ENCODE results near the gene PRSS3.
"Not testable (repeated sequence)": the region's sequence is repeated elsewhere in the genome, so short reads cannot be mapped to it uniquely, and the experiment has no call there.

Gene PRSS3

DNA sequence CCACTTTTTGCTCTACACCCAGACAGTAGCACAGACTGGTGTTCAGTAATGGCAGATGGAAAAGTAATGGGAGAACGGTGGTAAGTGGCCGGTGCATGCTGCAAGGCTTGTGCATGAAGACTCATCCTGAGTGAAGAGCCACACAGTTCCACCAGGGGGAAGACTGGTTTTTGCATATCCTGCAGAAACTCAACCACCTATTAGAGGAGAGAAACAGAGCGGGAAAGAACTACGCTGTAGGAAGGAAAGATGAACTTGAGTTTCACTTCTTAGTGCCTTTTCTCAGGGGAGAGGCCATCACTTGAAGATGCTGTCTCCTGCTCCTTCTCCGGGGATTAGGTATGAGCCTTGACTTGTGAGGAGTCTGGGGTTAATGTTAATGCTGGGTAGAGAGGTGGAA is 9.4 kb upstream of the PRSS3 start:
- in situ Hi-C loops (cut with MboI; ENCODE audit: low sequenced_read_pairs): no loop called here

DNA sequence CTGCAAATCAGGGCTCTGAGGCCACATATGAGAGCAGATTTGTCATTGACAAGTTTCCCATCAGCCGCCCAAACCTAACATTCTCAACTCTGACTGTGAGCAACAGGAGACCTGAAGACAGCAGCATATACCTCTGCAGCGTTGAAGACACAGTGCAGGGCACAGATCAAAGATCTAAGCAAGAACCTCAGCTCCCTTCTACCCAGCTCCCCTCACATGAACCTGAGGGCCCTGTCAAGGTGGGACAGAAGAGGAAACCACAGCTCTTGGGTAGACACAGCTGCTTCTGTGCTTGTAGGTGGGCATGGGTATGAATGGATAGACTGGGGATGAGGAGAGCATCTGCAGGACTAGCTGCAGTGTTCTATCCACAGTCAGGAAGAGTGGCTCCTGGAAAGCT is 8.7 kb upstream of the PRSS3 start:
- in situ Hi-C loops (cut with MboI; ENCODE audit: low sequenced_read_pairs): no loop called here

DNA sequence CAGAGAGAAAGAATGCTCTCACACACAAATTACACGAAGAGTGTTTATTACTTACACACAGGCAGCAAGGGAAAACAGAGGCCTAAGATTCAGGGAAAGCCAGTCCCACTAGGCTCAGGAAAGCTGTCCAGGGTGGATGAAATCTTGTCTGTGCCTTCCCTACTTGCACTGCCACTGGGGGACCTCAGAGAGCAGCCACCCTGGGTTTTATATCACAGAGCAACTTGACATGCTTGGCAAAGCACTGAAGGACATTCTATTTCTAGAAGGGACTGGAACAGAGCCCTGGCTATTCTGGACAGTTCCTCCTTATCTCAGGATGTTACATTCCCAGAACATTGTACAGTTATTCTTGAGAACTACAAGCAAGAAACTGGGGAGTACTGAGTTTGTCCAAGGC is 7.5 kb upstream of the PRSS3 start:
- in situ Hi-C loops (cut with MboI; ENCODE audit: low sequenced_read_pairs): no loop called here

DNA sequence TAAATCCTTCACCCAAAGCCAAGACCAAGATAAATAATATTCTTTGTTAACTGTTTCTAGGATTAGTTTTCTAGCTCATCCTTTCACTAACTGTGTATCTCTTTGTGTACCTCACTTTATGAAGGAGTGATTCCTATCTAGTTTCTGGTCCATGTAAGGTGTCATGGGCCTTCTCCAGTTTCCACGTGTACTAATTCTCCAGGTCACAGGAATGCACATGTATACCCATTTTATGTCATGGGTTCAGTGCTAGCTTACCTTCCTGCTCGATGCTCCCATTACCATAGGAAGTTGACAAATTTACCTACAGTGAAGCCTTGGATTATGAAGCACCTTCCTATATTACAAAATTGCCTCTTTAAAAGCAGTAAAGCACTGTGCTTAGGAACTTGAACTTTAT is 5.9 kb upstream of the PRSS3 start:
- in situ Hi-C loops (cut with MboI; ENCODE audit: low sequenced_read_pairs): not testable (repeated sequence)

DNA sequence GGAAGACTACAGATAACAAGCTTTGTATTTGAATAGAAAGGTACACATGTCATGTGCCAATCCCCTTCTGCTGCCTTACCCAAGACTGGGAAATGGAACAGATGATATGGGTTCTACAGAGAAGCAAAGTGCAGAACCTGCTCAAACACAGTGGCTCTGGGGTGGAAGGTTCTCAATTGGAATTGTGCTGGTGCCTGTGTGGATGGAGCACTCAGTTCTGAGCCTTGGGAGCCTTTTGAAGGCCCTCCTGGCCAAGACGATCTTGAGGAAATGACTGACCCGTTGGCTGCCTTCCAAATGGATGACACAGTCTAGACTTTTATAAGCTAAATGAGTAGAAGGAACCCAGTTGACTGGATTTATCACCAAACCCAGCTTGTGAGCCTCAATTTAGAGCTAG is 4.2 kb upstream of the PRSS3 start:
- in situ Hi-C loops (cut with MboI; ENCODE audit: low sequenced_read_pairs): loop anchor here (10.0 kb wide), 1 partner anchor 284 kb away; no protein-coding TSS in a partner anchor

DNA sequence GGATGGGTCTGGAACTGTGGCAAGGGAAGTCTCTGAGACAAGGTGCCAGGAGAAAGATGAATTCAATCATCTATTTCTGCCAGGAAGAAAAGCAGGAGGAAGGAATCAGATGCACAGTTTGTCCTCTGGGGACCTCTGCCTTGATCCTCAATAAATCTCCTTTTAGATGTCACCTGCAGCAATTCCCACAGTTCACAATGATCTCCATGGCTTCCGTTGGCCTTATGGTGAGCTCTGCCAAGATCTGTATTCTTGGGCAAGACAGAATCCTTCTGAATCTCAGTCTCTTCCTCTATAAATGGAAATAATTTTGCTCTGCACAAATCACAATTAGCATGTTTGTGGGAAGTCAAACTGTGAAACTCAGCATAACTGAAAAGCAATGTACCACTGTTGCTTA is 1.9 kb upstream of the PRSS3 start:
- in situ Hi-C loops (cut with MboI; ENCODE audit: low sequenced_read_pairs): loop anchor here (10.0 kb wide), 1 partner anchor 281 kb away; no protein-coding TSS in a partner anchor

DNA sequence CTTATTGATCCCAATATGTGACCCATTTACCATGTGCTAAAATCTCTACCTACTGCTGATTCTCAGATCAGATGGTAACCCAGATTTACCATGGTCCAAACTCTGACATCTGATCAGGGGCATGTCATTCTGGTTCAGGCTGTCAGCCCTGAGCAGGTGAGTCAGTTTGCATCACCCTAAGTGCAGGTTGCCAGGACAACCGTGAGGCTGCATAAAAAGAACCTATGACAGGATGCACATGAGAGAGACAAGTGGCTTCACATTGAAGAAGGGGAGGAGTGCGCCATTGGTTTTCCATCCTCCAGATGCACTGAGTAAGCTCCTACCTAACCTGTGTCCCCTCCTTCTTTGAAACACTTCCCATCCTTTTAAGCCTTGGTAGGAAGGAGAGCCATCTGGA is 801 bp upstream of the PRSS3 start:
- in situ Hi-C loops (cut with MboI; ENCODE audit: low sequenced_read_pairs): loop anchor here (10.0 kb wide), 1 partner anchor 280 kb away; no protein-coding TSS in a partner anchor

DNA sequence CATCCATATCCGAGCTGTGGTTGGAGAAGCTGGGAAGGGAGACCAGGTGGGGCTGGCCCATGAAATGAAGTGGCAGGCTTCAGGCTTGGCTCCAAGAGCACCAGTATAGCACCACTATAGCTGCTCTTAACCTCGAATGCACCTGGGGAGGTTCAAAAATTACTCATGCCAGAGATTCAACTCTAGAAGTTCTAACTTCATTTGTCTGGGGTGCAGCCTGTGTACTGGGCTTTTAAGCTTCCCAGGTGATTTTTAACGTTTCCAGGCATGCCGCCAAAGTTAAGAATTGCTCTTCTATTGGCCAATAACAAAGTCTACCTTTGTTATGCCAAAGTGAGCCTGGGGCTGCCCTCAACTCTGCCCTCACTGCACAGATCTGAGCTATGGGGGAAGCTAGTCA is 458 bp downstream of the PRSS3 start:
- in situ Hi-C loops (cut with MboI; ENCODE audit: low sequenced_read_pairs): loop anchor here (10.0 kb wide), 1 partner anchor 279 kb away; no protein-coding TSS in a partner anchor

DNA sequence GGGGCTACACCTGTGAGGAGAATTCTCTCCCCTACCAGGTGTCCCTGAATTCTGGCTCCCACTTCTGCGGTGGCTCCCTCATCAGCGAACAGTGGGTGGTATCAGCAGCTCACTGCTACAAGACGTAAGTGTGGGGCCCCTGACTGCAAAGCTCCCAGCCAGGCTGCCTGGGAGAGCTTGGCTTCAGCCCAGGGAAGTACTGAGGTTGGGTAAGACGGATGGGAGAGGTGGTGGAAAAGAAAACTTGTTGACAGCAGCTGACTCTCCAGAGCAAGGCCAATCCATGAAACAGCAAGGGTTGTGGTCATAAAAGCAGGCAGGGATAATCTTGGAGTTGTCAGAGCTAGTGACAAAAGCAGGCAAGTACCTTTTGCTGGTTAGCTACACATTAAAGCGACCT is 1.3 kb downstream of the PRSS3 start:
- in situ Hi-C loops (cut with MboI; ENCODE audit: low sequenced_read_pairs): loop anchor here (10.0 kb wide), 1 partner anchor 278 kb away; no protein-coding TSS in a partner anchor

DNA sequence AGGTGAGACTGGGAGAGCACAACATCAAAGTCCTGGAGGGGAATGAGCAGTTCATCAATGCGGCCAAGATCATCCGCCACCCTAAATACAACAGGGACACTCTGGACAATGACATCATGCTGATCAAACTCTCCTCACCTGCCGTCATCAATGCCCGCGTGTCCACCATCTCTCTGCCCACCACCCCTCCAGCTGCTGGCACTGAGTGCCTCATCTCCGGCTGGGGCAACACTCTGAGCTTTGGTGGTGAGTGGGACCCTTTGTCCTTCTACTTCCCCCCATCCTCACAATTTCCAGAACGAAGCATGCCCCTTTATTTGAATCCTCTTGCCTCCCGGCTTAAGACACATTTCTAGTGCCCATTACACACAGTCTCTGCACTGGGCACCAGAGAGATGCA is 2.5 kb downstream of the PRSS3 start:
- in situ Hi-C loops (cut with MboI; ENCODE audit: low sequenced_read_pairs): loop anchor here (10.0 kb wide), 1 partner anchor 277 kb away; no protein-coding TSS in a partner anchor

DNA sequence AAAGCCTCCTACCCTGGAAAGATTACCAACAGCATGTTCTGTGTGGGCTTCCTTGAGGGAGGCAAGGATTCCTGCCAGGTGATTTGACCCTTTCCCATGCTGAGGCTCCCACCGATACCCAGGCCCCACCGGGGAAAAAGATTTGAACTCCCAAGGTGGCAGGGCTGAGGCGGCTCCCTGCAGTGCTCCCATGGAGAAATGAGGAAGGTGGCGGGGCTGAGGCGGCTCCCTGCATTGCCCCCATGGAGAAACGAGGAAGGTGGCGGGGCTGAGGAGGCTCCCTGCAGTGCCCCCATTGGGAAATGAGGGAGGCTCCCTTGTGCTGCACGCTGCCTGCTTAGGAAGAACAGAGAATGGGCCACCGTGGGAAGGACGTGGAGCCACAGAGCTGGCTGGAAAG is 3.2 kb downstream of the PRSS3 start:
- in situ Hi-C loops (cut with MboI; ENCODE audit: low sequenced_read_pairs): loop anchor here (10.0 kb wide), 1 partner anchor 276 kb away; no protein-coding TSS in a partner anchor

DNA sequence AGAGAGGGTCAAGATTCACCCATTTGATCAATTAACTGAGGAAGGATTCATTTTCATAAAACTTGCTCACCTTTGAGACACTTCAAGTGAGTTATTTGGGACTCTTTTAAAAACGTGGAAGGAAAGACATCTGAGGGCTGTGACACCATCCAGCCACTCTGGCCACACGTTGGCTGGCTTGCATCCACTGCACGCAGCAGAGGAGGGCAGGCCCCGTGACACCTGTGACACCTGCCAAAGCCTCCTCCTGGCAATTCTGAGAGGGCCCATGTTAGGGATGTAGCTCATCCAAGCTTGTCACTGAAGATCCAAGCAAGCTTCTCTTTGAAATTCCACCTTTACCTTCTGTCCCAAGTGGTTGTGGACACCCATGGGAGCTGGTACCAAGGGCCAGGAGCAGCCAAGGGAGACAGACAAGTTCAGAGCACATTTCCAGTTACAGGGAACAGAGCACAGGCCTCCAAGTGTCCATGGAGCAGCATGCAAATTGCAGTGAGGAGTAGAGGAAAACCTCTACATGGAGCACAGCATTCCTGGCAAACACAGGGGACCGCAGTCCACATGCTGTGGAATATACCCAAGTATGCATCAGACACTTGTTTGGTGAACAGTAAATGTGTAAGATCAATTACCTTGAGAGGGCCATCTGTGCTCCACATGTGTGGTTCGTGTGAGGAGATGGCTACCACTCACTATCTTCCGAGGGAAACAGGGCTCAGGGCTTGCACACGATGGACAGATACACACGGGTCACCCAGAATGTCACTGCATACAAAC is 4.8 kb downstream of the PRSS3 start:
- in situ Hi-C loops (cut with MboI; ENCODE audit: low sequenced_read_pairs): loop anchor here (10.0 kb wide), 1 partner anchor 275 kb away; no protein-coding TSS in a partner anchor

DNA sequence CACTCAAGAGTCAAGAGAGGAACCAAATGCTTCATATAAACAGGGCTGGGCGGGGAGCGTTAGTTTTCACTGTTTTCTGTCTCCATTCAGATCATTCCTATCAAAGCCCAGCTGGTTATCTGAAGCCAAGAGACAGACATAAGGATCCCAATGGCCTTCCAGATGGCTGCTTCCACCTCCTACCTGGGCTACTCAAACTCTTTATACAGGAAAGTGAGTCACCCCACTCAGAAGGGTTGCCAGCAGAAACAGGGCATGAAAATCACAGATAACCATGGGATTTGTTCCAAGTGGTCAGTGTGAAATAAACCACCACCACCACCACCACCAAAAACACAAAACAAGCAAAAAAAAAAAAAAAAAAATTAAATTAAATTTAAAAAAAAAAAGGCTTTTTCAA is 5.5 kb downstream of the PRSS3 start:
- in situ Hi-C loops (cut with MboI; ENCODE audit: low sequenced_read_pairs): no loop called here

DNA sequence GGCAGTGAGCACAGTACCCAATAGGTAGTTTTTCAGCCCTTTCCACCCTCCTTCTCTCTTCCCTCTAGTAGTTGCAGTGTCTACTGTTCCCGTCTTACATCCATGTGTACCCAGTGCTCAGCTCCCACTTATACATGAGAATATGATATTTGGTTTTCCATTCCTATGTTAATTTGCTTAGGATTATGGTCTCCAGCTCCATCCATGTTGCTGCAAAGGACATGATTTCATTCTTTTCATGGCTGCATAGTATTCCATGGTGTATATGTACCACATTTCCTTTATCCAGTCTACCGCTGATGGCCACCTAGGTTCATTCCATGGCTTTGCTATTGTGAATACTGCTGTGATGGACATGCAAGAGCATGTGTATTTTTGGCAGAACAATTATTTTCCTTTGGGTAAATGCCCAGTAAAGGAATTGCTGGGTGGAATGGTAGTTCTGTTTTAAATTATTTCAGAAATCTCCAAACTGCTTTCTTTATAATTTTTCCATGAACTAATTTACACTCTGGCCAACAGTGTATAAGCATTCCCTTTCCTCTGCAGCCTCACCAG is 6.7 kb downstream of the PRSS3 start:
- in situ Hi-C loops (cut with MboI; ENCODE audit: low sequenced_read_pairs): not testable (repeated sequence)

DNA sequence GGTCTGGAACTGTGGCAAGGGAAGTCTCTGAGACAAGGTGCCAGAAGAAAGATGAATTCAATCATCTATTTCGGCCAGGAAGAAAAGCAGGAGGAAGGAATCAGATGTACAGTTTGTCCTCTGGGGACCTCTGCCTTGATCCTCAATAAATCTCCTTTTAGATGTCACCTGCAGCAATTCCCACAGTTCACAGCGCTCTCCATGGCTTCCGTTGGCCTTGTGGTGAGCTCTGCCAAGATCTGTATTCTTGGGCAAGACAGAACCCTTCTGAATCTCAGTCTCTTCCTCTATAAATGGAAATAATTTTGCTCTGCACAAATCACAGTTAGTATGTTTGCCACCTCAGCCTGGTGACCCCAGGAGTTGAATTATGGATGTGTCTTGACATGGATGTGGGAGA is 8.8 kb downstream of the PRSS3 start:
- in situ Hi-C loops (cut with MboI; ENCODE audit: low sequenced_read_pairs): not testable (repeated sequence)

DNA sequence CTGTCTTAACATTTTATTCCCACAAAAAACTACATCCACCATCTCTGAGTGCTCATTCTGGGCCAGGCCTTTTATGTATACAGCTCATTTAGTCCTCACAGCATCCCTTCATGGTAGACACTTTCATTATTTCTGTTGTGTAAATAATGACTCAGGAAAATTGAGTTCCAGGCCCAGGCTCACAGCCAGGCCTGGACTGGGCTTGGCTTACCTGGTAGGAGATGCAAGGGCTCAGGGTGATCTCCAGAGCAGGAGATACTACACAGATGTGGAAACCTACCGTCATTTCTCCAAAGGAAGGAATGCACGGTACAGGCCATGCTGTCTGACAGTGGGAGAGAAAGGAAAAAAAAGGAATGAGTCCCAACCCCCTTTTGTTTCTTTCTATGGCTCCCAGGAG is 11.8 kb downstream of the PRSS3 start:
- in situ Hi-C loops (cut with MboI; ENCODE audit: low sequenced_read_pairs): not testable (repeated sequence)

DNA sequence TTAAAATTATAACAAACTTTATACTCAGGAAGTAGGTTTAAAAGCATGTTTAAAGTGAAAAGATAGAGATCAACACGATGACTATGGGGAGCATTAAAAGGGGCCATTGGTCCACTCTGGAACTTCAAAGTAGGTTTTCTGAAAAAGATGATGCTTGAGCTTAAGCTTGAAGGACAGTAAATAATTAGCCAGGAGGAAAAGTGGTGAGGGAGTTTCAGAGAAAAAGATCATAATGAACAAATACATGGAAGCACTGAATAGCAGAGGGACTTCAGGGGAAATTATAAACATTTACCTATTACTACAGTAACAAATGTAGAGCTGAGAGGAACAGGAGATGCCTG is 13.6 kb downstream of the PRSS3 start:
- in situ Hi-C loops (cut with MboI; ENCODE audit: low sequenced_read_pairs): not testable (repeated sequence)

DNA sequence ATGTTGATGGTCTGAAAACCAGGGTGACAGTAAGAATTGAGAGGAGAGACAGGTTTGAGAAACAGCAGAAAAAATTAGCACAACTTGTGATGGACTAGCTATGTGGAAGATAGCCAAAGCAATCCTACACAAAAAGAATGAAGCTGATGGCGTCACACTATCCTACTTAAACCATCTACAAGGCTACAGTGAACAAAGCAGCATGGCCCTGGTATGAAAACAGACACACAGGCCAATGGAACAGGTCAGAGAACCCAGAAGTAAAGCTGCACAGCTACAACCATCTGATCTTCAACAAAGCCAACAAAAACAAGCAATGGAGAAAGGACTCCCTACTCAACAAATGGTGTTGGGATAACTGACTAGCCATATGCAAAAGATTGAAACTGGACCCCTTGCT is 14.1 kb downstream of the PRSS3 start:
- in situ Hi-C loops (cut with MboI; ENCODE audit: low sequenced_read_pairs): no loop called here

DNA sequence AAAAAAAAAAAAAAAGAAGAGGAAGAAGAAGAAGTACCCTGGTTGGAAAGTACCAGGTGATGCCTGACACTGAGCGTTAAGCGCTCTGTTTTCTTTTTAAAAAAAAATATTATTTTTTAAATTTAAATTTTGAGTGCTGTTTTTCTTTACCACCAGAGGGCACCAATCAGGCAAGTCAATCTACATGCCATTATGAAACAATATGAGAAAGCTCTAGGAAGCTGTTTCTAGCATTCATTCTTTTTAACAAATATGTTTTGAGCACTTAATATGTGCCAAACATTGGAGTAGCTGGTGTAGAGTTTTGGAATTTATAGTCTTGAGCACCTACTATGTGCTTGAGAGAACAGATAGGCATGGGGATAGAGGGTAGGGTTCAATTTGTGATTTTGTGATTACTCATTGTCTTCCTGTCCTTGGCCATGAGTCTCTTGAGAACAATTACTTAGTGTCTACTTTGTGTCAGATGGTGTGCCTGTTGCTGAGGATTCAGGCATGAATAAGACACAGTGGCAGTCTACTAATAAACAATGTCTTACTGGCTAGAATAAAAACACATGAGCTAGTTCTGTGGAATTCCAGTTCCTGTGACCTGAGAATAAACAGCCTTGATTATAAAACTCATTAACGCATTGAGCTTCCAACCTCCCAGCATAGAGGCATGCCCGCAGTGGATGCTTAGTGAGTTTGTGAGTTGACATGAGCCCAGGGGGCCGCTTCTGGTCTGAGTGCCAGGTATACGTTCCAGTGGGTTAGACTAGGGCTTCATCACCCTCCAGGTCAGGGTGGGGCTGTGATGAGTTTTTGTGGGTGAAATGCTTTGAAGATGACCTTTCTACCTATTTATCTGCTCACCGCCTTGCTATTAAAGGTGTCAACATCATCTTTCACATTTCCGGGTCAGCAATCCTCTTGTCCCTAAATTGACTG is 18.6 kb downstream of the PRSS3 start:
- in situ Hi-C loops (cut with MboI; ENCODE audit: low sequenced_read_pairs): no loop called here

DNA sequence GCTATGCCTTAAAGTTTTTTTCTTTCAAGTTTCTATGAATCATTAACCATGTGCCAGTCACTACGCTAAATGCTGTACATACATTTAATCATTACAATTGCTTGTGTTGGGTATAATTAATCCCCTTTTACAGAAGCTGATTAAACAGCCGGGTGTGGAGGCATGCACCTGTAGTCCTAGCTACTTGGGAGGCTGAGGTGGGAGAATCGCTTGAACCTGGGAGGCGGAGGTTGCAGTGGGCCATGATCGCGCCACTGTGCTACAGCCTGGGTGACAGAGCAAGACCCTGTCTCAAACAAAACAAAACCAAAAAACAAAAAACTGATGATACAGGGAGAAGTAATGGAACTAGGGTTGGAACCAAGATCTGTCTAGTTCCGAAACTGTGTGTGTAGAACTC is 20.4 kb downstream of the PRSS3 start:
- in situ Hi-C loops (cut with MboI; ENCODE audit: low sequenced_read_pairs): no loop called here
